GM12878 (cell line): Measurements from ENCODE around the gene ASAP3.

Experiments
- ZNF274 ChIP-seq: IDR thresholded peaks from one replicate; pipeline ENCODE4 v1.8.0; 2011; ENCODE audit not compliant: insufficient read length, insufficient read depth
- TF ChIP-seq, protein P1 (sequence below), 3 experiments: IDR thresholded peaks in 2 of 3; conservative IDR thresholded peaks in 1 of 3; 2 replicates each; pipeline ENCODE4 v1.5.1; 2011; ENCODE audit warnings: low read depth in 3 of 3, low read length in 3 of 3, mild to moderate bottlenecking in 3 of 3, control low read depth in 2 of 3, moderate library complexity in 2 of 3, inconsistent platforms in 1 of 3, mixed read lengths in 1 of 3; ENCODE audit not compliant: control insufficient read depth in 2 of 3, insufficient read depth in 1 of 3; ENCODE audit errors: extremely low read depth in 1 of 3

GRCh38 chr1:23462766-23463165, 21.2 kb downstream of the ASAP3 start:
- TF ChIP-seq, protein P1, sequence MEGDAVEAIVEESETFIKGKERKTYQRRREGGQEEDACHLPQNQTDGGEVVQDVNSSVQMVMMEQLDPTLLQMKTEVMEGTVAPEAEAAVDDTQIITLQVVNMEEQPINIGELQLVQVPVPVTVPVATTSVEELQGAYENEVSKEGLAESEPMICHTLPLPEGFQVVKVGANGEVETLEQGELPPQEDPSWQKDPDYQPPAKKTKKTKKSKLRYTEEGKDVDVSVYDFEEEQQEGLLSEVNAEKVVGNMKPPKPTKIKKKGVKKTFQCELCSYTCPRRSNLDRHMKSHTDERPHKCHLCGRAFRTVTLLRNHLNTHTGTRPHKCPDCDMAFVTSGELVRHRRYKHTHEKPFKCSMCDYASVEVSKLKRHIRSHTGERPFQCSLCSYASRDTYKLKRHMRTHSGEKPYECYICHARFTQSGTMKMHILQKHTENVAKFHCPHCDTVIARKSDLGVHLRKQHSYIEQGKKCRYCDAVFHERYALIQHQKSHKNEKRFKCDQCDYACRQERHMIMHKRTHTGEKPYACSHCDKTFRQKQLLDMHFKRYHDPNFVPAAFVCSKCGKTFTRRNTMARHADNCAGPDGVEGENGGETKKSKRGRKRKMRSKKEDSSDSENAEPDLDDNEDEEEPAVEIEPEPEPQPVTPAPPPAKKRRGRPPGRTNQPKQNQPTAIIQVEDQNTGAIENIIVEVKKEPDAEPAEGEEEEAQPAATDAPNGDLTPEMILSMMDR (IDR thresholded peaks at IDR 0.05 in 2 of 3, conservative IDR thresholded peaks at IDR 0.05 in 1 of 3; ENCODE audit: control insufficient read depth in 2 of 3, extremely low read depth in 1 of 3, insufficient read depth in 1 of 3, low read depth in 3 of 3, low read length in 3 of 3) = no peak
- TF ChIP-seq ZNF274 = no peak
